SU-DHL-6 (cell line): ENCODE results near the gene BIRC3.

Source experiments
- H2AFZ ChIP-seq: fragments of 200-600 bp; sonication (generic); 2 replicates; pipeline ENCODE4 v1.6.1; 2014; ENCODE audit warnings: low read depth, mild to moderate bottlenecking, moderate library complexity, mixed read lengths, antibody characterized with exemption, low read length; ENCODE audit not compliant: severe bottlenecking
- H3F3A ChIP-seq: fragments of 200-600 bp; shearing (Covaris generic); 2 replicates; pipeline ENCODE4 v1.6.0; 2016; ENCODE audit warnings: antibody characterized with exemption, mild to moderate bottlenecking; ENCODE audit not compliant: insufficient read depth
- H3K27ac ChIP-seq: fragments of 200-600 bp; sonication (generic); 2 replicates; pipeline ENCODE4 v1.5.1; 2016; ENCODE audit warnings: low read depth, mild to moderate bottlenecking, low read length, moderate library complexity, mixed read lengths
- H3K27me3 ChIP-seq: fragments of 200-600 bp; sonication (generic), shearing (Covaris generic); 2 replicates; pipeline ENCODE4 v1.6.0; 2014; ENCODE audit warnings: mild to moderate bottlenecking, low read length
- H3K36me3 ChIP-seq: fragments of 200-600 bp; sonication (generic); 2 replicates; pipeline ENCODE4 v1.6.1; 2014; ENCODE audit warnings: mild to moderate bottlenecking, low read length, mixed read lengths
- H3K4me2 ChIP-seq: fragments of 300-600, 200-600 bp; shearing (Covaris generic), sonication (generic); 2 replicates; pipeline ENCODE4 v1.6.0; 2014; ENCODE audit warnings: low read length, low read depth, mild to moderate bottlenecking; ENCODE audit not compliant: poor library complexity, severe bottlenecking
- H3K4me3 ChIP-seq: fragments of 200-600 bp; sonication (generic); 2 replicates; pipeline ENCODE4 v1.5.1; 2014; ENCODE audit warnings: antibody characterized with exemption, low read length, mild to moderate bottlenecking, mixed read lengths; ENCODE audit not compliant: insufficient read depth, poor library complexity, severe bottlenecking
- H3K79me2 ChIP-seq: fragments of 200-600 bp; sonication (generic); 2 replicates; pipeline ENCODE4 v1.6.1; 2014; ENCODE audit warnings: mild to moderate bottlenecking, low read length, moderate library complexity; ENCODE audit not compliant: insufficient read depth
- H3K9ac ChIP-seq: fragments of 200-600 bp; sonication (generic); 2 replicates; pipeline ENCODE4 v1.7.0; 2014; ENCODE audit warnings: mild to moderate bottlenecking, low read length
- H3K9me2 ChIP-seq: fragments of 200-600 bp; sonication (generic); replicated peaks from 2 replicates; pipeline ENCODE4 v1.6.1; 2014; ENCODE audit warnings: low read length; ENCODE audit not compliant: insufficient read depth
- H3K9me3 ChIP-seq: fragments of 200-600 bp; sonication (generic); 2 replicates; pipeline ENCODE4 v1.6.1; 2014; ENCODE audit warnings: low read length, mixed read lengths; ENCODE audit not compliant: insufficient read depth
- H4K20me1 ChIP-seq: fragments of 200-600 bp; sonication (generic); 2 replicates; pipeline ENCODE4 v1.6.1; 2014; ENCODE audit warnings: low read depth, mild to moderate bottlenecking, antibody characterized with exemption, low read length, moderate library complexity, mixed read lengths
- CTCF ChIP-seq: fragments of 200-600 bp; sonication (generic); IDR thresholded peaks from one replicate; pipeline ENCODE4 v1.5.1; 2017; ENCODE audit warnings: antibody characterized with exemption, mild to moderate bottlenecking, low read length, moderate library complexity; ENCODE audit not compliant: insufficient read depth, poor library complexity, severe bottlenecking
- EZH2phosphoT487 ChIP-seq: fragments of 200-600 bp; sonication (generic), shearing (Covaris generic); conservative IDR thresholded peaks from 2 replicates; pipeline ENCODE4 v1.6.1; 2018; ENCODE audit warnings: mild to moderate bottlenecking, antibody characterized with exemption, low read length, moderate library complexity, mixed read lengths

The BIRC3 gene

GRCh38 chr11:102280245-102280833 is 36.9 kb upstream of the BIRC3 start:
- Histone ChIP-seq H3K4me2 (no peak overlapping the region), H3K27me3 (no peaks in the 10 kb centered on the region), H3K9me2 (no peaks in the 10 kb centered on the region), H2AFZ (no peak overlapping the region), H4K20me1 (no peaks in the 10 kb centered on the region), H3K4me3 (no peak overlapping the region), H3K36me3 (no peaks in the 10 kb centered on the region), H3K27ac (no peak overlapping the region), H3K9me3 (no peaks in the 10 kb centered on the region), H3K9ac (no peak overlapping the region), H3F3A (no peaks in the 10 kb centered on the region), H3K79me2 (no peaks in the 10 kb centered on the region)
- TF ChIP-seq CTCF (no peak), EZH2phosphoT487 (no peak)

- no peaks in the 10 kb centered on the region for H4K20me1 ChIP-seq
- H3K9me3 ChIP-seq: no peaks in the 10 kb centered on the region
- no peak for TF ChIP-seq EZH2phosphoT487
- TF ChIP-seq CTCF: no peak
- H3K9ac ChIP-seq: no peak overlapping the region
- H3F3A ChIP-seq: no peaks in the 10 kb centered on the region
- no peaks in the 10 kb centered on the region for H3K27me3 ChIP-seq
- no peaks in the 10 kb centered on the region for H3K9me2 ChIP-seq
- H3K27ac ChIP-seq: no peak overlapping the region
- H3K4me3 ChIP-seq: no peak overlapping the region
- no peaks in the 10 kb centered on the region for H3K79me2 ChIP-seq
- no peaks in the 10 kb centered on the region for H3K36me3 ChIP-seq
- no peak overlapping the region for H3K4me2 ChIP-seq
- H2AFZ ChIP-seq: no peak overlapping the region
Measured at GRCh38 chr11:102283116-102283485, 34.2 kb upstream of the BIRC3 start.

- Histone ChIP-seq H3F3A (no peaks in the 10 kb centered on the region), H3K9me3 (no peaks in the 10 kb centered on the region), H3K27ac (no peak overlapping the region), H3K79me2 (no peaks in the 10 kb centered on the region), H3K9ac (no peak overlapping the region), H3K36me3 (no peaks in the 10 kb centered on the region), H3K4me2 (no peak overlapping the region), H4K20me1 (no peaks in the 10 kb centered on the region), H3K4me3 (no peak overlapping the region), H2AFZ (no peak overlapping the region), H3K9me2 (no peaks in the 10 kb centered on the region), H3K27me3 (no peaks in the 10 kb centered on the region)
- TF ChIP-seq EZH2phosphoT487 (no peak), CTCF (no peak)
Measured at GRCh38 chr11:102284008-102284407, 33.3 kb upstream of the BIRC3 start.

GRCh38 chr11:102286292-102286691 is 31.0 kb upstream of the BIRC3 start:
- H3K36me3 ChIP-seq: no peaks in the 10 kb centered on the region

More at GRCh38 chr11:102286292-102286691, 31.0 kb upstream of the BIRC3 start:
- Histone ChIP-seq H3K9ac (no peak overlapping the region), H3K9me3 (no peaks in the 10 kb centered on the region), H3K27me3 (no peaks in the 10 kb centered on the region), H3K4me2 (no peak overlapping the region), H2AFZ (no peak overlapping the region), H4K20me1 (no peaks in the 10 kb centered on the region), H3K27ac (no peak overlapping the region), H3K4me3 (no peak overlapping the region), H3F3A (no peaks in the 10 kb centered on the region), H3K79me2 (no peaks in the 10 kb centered on the region), H3K9me2 (no peaks in the 10 kb centered on the region)
- TF ChIP-seq CTCF (no peak), EZH2phosphoT487 (no peak)
